GM12892 (cell line): ENCODE results near the gene TRIP12.

ENCODE experiments used
- POLR2A ChIP-seq: IDR thresholded peaks from 2 replicates; pipeline ENCODE4 v1.6.1; 2011; ENCODE audit warnings: low read depth, low read length, control low read depth
- POLR2AphosphoS5 ChIP-seq: IDR thresholded peaks from 2 replicates; pipeline ENCODE4 v1.6.1; 2011; ENCODE audit warnings: low read depth, low read length, control low read depth

GRCh38 chr2:229810786-229811185 is 111.0 kb downstream of the TRIP12 start:
- TF ChIP-seq POLR2AphosphoS5: no peak
- TF ChIP-seq POLR2A: no peak
